Brain microvascular endothelial cell (primary cell): Measurements from ENCODE around the gene IQCF2.

Experiments used
- DNase-seq: peaks from one replicate; pipeline ENCODE4 v3.0.0-alpha.2; 2020
- H3K27ac ChIP-seq: fragments of 250-450 bp; sonication (Bioruptor Pico); 2 replicates; pipeline ENCODE4 v1.5.1; 2020; ENCODE audit warnings: mild to moderate bottlenecking, moderate library complexity
- H3K27me3 ChIP-seq: fragments of 250-450 bp; sonication (Bioruptor Pico); replicated peaks from 2 replicates; pipeline ENCODE4 v1.5.1; 2020; ENCODE audit warnings: mild to moderate bottlenecking
- H3K36me3 ChIP-seq: fragments of 250-450 bp; sonication (Bioruptor Pico); replicated peaks from 2 replicates; pipeline ENCODE4 v1.5.1; 2020; ENCODE audit warnings: mild to moderate bottlenecking
- H3K4me3 ChIP-seq: 2 replicates; pipeline ENCODE4 v1.5.1; 2011; ENCODE audit warnings: low read depth, mild to moderate bottlenecking, control low read depth, low read length, moderate library complexity
- CTCF ChIP-seq: IDR thresholded peaks from 2 replicates; pipeline ENCODE4 v1.5.1; 2011; ENCODE audit warnings: low read depth, mild to moderate bottlenecking, moderate library complexity, low read length, control low read depth, inconsistent platforms; ENCODE audit errors: missing control alignments
- in situ Hi-C: cut with HindIII; loops from 2 replicates; pipeline ENCODE4 v1.10.0; 2017; ENCODE audit warnings: low sequenced_read_pairs, low pct_ligation_motif_present

Gene IQCF2

GRCh38 chr3:51817375-51817774 lies 44.0 kb upstream of the IQCF2 start:
- H3K27me3 ChIP-seq = no peaks in the 10 kb centered on the region

GRCh38 chr3:51819151-51819550 lies 42.3 kb upstream of the IQCF2 start:
- Histone ChIP-seq H3K27ac (no peak overlapping the region), H3K27me3 (no peaks in the 10 kb centered on the region), H3K4me3 (no peak overlapping the region), H3K36me3 (no peaks in the 10 kb centered on the region)
- no peak for DNase-seq
- no peak for TF ChIP-seq CTCF
- in situ Hi-C loops = no loop called here

More at GRCh38 chr3:51817375-51817774, 44.0 kb upstream of the IQCF2 start:
- Histone ChIP-seq H3K4me3 (no peak overlapping the region), H3K36me3 (no peaks in the 10 kb centered on the region), H3K27ac (no peak overlapping the region)
- no peak for TF ChIP-seq CTCF
- in situ Hi-C loops = no loop called here
- no peak for DNase-seq

- H3K4me3 ChIP-seq = no peak overlapping the region
- in situ Hi-C loops = no loop called here
- DNase-seq = no peak
- H3K27ac ChIP-seq = no peak overlapping the region
- no peaks in the 10 kb centered on the region for H3K36me3 ChIP-seq
- no peaks in the 10 kb centered on the region for H3K27me3 ChIP-seq
- peak; percentile 44 for TF ChIP-seq CTCF
Measured at GRCh38 chr3:51819709-51820406, 41.6 kb upstream of the IQCF2 start.

GRCh38 chr3:51828297-51828696 lies 33.1 kb upstream of the IQCF2 start:
- DNase-seq = no peak
- no peak for TF ChIP-seq CTCF
- no peaks in the 10 kb centered on the region for H3K27me3 ChIP-seq
- no peak overlapping the region for H3K4me3 ChIP-seq
- no peaks in the 10 kb centered on the region for H3K36me3 ChIP-seq
- H3K27ac ChIP-seq = no peak overlapping the region
- in situ Hi-C loops = no loop called here

GRCh38 chr3:51830345-51830744 lies 31.1 kb upstream of the IQCF2 start:
- no peak overlapping the region for H3K4me3 ChIP-seq
- TF ChIP-seq CTCF = no peak
- DNase-seq = no peak
- H3K36me3 ChIP-seq = no peaks in the 10 kb centered on the region
- H3K27me3 ChIP-seq = no peaks in the 10 kb centered on the region
- no peak overlapping the region for H3K27ac ChIP-seq
- in situ Hi-C loops = no loop called here

- no peak for DNase-seq
- Histone ChIP-seq H3K27ac (no peak overlapping the region), H3K36me3 (no peaks in the 10 kb centered on the region), H3K4me3 (no peak overlapping the region), H3K27me3 (no peaks in the 10 kb centered on the region)
- in situ Hi-C loops = no loop called here
- TF ChIP-seq CTCF = no peak
Measured at GRCh38 chr3:51830836-51831385, 30.5 kb upstream of the IQCF2 start.
